ENCODE measurements around the gene KCNK5.

DNA sequence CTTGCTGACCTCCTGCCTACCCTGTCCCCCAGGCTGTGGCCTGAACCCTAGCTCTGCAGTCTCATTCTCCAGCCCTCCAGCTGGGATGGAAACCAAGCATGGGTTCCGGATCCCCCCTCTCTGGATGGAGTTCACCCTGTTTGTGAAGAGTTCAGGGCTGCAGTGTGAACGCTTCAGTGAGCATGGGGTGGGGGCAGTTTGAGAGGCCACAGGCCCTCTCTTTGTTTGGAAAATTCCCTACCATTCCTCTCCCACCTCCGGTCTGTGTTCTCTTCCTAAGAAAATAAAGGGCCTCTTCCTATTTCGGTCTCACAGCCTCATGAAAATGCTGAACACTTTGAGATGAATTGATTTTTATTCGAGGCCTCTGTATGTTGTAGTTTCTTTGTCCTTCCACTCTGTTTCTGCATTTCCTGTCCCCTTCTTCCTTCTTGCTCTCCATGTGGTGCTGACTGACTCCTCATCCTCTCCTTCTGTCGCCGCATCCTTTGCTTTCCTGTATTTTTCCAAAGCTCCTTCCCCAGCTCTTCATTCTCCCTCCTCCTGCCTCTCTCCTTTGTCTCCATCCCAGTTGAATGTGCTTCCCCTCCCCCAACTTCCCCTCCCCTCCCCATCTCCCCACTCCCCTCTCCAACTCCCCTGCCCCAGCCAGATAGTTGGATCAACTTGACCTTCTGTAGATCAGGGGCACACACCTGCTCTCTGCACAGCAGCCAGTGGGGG is 2.4 kb upstream of the KCNK5 start:
- no peak for TF ChIP-seq CTCF (IDR thresholded peaks at IDR 0.05; ENCODE audit: insufficient read depth, low read length, poor library complexity, severe bottlenecking)
- no peak for TF ChIP-seq EZH2phosphoT487 (conservative IDR thresholded peaks at IDR 0.05; ENCODE audit: low read length)
